Activated CD4-positive, alpha-beta T cell treated with anti-CD3 and anti-CD28 coated beads, Interleukin-2, amount 50 U/mL, for 24 hours (primary cell): ENCODE data around the gene LETM1.

Experiments
- DNase-seq, 2 donors: peaks; one replicate each; pipeline ENCODE4 v3.0.0-alpha.2; 2020; ENCODE audit warnings: low read depth in 1 of 2, low spot score in 1 of 2

Gene LETM1

DNA sequence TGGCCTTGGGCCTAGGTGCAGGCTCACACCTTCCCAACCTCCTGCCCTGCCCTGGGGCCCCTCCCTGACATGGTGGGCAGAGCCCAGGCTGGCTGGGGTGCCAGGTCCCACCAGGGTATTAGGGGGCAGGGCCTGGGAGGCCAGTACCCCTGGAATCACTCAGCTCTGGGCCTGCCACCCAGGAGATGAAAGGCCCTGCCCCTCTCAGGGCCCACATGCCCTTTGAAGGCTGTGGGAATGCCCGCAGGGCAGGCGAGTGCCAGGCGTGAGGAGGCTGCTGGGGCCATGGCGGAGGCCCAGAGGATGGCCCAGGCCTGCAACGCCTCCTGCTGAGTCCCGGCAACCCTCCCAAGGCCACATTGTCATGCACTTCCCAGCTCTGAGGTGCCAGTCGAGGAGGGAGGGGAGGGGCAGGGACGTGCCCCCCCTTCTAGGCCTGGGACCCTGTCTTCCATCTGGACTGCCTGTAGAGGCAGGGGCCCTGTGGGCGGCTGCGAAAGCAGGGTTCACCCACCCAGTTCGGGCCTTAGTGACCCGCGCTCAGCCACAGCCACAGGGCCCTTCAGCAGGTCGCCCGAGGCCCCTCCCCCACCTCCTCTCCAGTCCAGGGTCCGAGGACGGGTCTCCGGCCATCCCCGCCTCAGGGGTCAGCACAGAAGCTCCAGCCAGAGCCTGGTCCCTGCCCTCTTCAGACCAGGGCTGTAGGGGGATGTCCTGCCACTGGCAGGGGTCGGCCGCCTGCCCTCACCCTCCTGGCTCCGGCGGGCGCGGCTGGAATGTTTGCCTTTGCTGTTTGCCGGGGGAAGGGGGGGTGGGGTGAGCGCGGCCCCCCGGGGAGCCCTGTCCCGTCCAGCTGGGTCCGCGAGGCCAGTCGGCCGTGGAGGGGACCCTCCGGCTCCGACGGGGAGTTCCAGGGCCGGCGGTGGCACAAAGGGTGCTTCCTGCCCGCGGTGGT lies 89.6 kb downstream of the LETM1 start:
- DNase-seq = no peak

DNA sequence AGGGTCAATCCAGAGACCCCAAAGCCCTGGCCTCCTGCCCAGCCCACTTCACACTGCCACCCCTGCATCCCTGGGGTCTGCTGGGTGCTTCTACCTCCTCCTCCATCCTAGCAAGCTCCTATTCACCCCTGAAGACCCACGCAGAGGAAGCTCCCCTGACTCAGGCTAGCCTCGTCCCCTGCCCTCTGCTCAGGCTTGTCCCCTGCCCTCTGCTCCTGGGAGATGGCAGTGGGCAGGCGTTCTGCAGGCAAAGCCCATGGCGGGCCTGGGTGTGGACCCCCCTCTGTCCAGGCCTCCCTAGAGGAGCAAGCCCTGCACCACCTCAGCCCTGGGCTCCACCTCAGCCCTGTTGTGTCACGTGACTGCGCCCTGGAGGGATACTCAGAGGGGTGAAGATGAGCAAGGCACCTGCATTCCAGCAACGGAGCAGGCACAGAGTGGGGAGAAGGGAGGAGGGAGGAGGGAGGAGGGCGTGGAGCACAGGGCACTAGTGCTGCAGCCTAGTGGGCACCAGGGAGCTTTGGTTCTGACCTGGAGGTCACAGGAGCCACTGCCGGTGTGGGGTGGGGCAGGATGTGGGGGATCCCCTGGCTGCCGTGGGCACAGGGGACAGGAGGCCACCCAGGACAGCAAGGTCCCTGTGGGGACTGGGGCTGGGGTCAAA lies 90.4 kb downstream of the LETM1 start:
- no peak for DNase-seq

DNA sequence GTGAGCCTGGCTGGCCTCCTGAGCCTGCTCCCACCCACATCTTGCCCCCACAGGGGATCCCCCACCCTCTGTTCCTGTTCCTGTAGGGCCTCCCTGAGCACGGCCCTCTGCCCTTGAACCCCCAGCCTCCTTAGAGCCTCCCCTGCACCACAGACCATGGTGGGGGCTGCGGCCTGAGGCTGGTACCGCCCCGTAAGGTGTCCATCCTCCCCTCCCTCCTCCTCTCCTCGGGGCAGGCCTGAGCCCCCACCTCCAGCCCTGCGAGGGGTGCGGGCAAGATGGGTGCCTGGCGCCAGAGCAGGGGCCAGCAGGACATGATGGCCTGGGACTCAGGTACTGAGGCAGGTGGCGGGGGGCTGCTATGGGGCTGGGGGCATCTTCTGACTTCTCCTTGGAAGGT lies 91.3 kb downstream of the LETM1 start:
- DNase-seq = no peak

DNA sequence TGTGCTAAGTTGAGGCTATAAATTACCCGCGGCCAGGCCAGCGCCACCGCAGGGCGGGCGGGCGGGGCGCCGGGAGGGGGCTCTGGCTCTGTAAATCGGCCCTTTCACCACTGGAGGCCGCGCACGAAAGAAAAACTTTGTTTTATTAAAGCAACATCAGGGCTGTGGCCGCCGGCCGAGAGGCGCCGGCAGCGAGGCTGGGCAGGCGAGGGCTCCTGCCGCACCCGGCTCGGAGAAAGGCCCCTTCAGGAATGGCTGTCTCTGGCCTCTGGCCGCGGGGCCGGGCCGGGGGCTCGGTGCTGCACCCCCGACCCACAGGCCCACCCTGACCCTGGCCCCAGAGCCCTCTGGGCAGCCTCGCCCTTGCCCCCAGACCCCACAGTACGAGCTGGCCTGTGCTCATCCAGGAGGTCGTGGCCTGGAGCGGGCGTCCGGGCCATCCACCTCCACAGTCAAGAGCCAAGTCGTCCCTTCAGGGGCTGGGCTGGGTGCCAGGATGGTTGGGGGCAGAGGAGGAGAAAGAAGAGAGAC lies 92.3 kb downstream of the LETM1 start:
- no peak for DNase-seq

DNA sequence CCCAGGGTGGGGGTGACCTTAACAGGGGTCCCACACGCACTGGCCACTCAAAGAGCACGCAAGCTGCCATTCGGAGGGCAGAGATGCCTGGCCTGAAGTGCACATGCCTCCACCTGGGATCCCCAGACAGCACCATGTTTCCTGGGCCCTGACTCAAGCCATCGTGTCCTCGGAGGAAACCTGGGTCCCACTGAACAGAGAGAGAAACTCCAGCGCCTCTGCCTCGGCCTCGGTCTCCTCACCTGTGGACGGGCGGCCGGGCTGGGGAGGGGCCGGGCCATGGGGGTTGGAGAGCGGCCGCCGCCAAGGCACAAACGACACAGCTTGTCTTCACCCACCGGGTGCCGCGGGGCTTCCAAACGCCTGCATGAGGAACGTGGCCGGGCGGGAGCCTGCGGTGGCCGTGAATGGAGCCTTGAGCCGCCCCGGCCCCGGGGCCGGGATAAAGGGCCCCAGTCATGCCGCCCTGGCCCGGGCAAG lies 92.8 kb downstream of the LETM1 start:
- DNase-seq = no peak

DNA sequence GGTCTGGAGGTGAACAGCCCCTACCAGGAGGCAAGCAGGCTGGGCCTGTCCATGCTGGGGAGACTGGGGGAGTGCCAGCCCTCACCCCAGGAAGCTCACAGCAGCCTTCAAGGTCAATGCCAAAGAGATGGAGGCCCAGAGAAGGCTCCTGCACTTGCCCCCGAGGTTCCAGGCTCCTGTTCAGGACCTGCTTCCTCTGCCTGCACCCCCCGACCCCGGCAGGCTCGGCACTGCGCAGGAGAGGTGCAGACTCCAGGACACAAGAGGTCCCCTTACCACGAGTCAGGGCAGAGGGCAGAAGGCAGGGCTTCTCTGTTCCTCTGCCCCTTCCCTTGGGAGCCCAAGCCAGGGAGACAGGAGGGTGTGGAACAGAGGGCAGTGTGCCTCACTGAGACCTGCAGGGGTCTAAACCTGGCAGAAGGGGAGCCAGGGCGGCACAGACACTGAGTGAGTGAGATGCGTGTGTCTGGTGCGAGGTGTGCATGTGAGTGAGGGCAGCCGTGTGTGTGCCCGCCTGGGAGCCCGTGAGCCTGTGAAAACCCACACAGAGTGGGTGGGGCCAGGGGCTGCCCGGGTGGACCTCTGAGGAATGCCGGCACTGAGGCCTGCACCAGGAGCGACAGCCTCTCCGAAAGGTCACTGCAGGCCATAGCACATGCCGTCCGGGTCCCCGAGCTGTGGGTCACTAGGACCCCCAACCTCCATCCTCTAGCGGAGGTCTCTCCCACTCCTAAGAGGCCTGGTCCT lies 93.5 kb downstream of the LETM1 start:
- no peak for DNase-seq
